ENCODE data around the gene TMEM120A. TPM values are rescaled to one million over a fixed set of nuclear protein-coding genes. Genes with fewer than 3 reads are reported as not detected.
"Not testable (repeated sequence)": the region's sequence is repeated elsewhere in the genome, so short reads cannot be mapped to it uniquely, and the experiment has no call there.

Gene TMEM120A
- total RNA-seq, 1 experiment from 2014 or later: 17.2 TPM

- Histone ChIP-seq H3K4me3 (no peak overlapping the region), H3K27ac (no peak overlapping the region), H3K9me3 (replicated peaks) (no peaks in the 10 kb centered on the region), H3K4me1 (replicated peaks) (peaks cover 34% of the 10 kb centered on the region), H3K36me3 (peaks cover 29% of the 10 kb centered on the region), H3K27me3 (replicated peaks) (no peaks in the 10 kb centered on the region)
- no peak for DNase-seq (ENCODE audit: low read depth in 1 of 2, low spot score in 2 of 2)
Observed at GRCh38 chr7:76008156-76008687, 13.8 kb upstream of the TMEM120A start.

GRCh38 chr7:76005004-76005403 is 10.6 kb upstream of the TMEM120A start:
- H3K36me3 ChIP-seq: peaks cover 42% of the 10 kb centered on the region
- not testable (repeated sequence) for H3K4me3 ChIP-seq; DNase-seq (ENCODE audit: low read depth in 1 of 2, low spot score in 2 of 2); H3K27ac ChIP-seq; H3K9me3 ChIP-seq (replicated peaks); H3K27me3 ChIP-seq (replicated peaks)
- H3K4me1 ChIP-seq (replicated peaks): peaks cover 14% of the 10 kb centered on the region

GRCh38 chr7:76003351-76003750 is 9.0 kb upstream of the TMEM120A start:
- Histone ChIP-seq H3K27me3 (replicated peaks) (no peaks in the 10 kb centered on the region), H3K4me1 (replicated peaks) (no peaks in the 10 kb centered on the region; the same call in none of the 2 replicates), H3K27ac (no peak overlapping the region), H3K9me3 (replicated peaks) (no peaks in the 10 kb centered on the region), H3K4me3 (no peak overlapping the region), H3K36me3 (peaks cover 47% of the 10 kb centered on the region)
- DNase-seq (ENCODE audit: low read depth in 1 of 2, low spot score in 2 of 2): no peak

- Histone ChIP-seq H3K36me3 (peaks cover 49% of the 10 kb centered on the region), H3K27me3 (replicated peaks) (no peaks in the 10 kb centered on the region), H3K27ac (no peak overlapping the region), H3K4me3 (no peak overlapping the region), H3K4me1 (replicated peaks) (no peaks in the 10 kb centered on the region), H3K9me3 (replicated peaks) (no peaks in the 10 kb centered on the region)
- DNase-seq (ENCODE audit: low read depth in 1 of 2, low spot score in 2 of 2): no peak
Observed at GRCh38 chr7:76002822-76003221, 8.4 kb upstream of the TMEM120A start.

- H3K4me1 ChIP-seq (replicated peaks): no peaks in the 10 kb centered on the region
- H3K4me3 ChIP-seq: no peak overlapping the region
- H3K9me3 ChIP-seq (replicated peaks): no peaks in the 10 kb centered on the region
- H3K27ac ChIP-seq: no peak overlapping the region
- H3K27me3 ChIP-seq (replicated peaks): no peaks in the 10 kb centered on the region
- H3K36me3 ChIP-seq: peaks cover 49% of the 10 kb centered on the region
- DNase-seq (ENCODE audit: low read depth in 1 of 2, low spot score in 2 of 2): no peak
Observed at GRCh38 chr7:76002139-76002538, 7.7 kb upstream of the TMEM120A start.

GRCh38 chr7:76000566-76000965 is 6.2 kb upstream of the TMEM120A start:
- no peak for DNase-seq (ENCODE audit: low read depth in 1 of 2, low spot score in 2 of 2)
- peaks cover 56% of the 10 kb centered on the region for H3K36me3 ChIP-seq

GRCh38 chr7:75998038-75998437 is 3.6 kb upstream of the TMEM120A start:
- peaks cover 61% of the 10 kb centered on the region for H3K36me3 ChIP-seq
- no peak overlapping the region for H3K4me3 ChIP-seq
- DNase-seq (ENCODE audit: low read depth in 1 of 2, low spot score in 2 of 2): no peak
- H3K27ac ChIP-seq: no peak overlapping the region
- H3K4me1 ChIP-seq (replicated peaks): peaks cover 11% of the 10 kb centered on the region
- no peaks in the 10 kb centered on the region for H3K27me3 ChIP-seq (replicated peaks)
- no peaks in the 10 kb centered on the region for H3K9me3 ChIP-seq (replicated peaks)

More at GRCh38 chr7:76000566-76000965, 6.2 kb upstream of the TMEM120A start:
- Histone ChIP-seq H3K27ac (no peak overlapping the region), H3K4me3 (no peak overlapping the region), H3K4me1 (replicated peaks) (no peaks in the 10 kb centered on the region), H3K9me3 (replicated peaks) (no peaks in the 10 kb centered on the region), H3K27me3 (replicated peaks) (no peaks in the 10 kb centered on the region)

GRCh38 chr7:75996476-75996875 is 2.1 kb upstream of the TMEM120A start:
- Histone ChIP-seq H3K36me3 (peaks cover 65% of the 10 kb centered on the region), H3K4me3 (no peak overlapping the region), H3K4me1 (replicated peaks) (peaks cover 14% of the 10 kb centered on the region), H3K9me3 (replicated peaks) (no peaks in the 10 kb centered on the region), H3K27me3 (replicated peaks) (no peaks in the 10 kb centered on the region), H3K27ac (no peak overlapping the region)
- DNase-seq (ENCODE audit: low read depth in 1 of 2, low spot score in 2 of 2): no peak

- Histone ChIP-seq H3K27me3 (replicated peaks) (no peaks in the 10 kb centered on the region), H3K4me1 (replicated peaks) (peaks cover 14% of the 10 kb centered on the region), H3K27ac (no peak overlapping the region), H3K4me3 (no peak overlapping the region), H3K36me3 (peaks cover 65% of the 10 kb centered on the region), H3K9me3 (replicated peaks) (no peaks in the 10 kb centered on the region)
- no peak for DNase-seq (ENCODE audit: low read depth in 1 of 2, low spot score in 2 of 2)
Observed at GRCh38 chr7:75995996-75996395, 1.6 kb upstream of the TMEM120A start.

GRCh38 chr7:75995052-75995471 is 667 bp upstream of the TMEM120A start:
- H3K4me1 ChIP-seq (replicated peaks): peaks cover 14% of the 10 kb centered on the region
- H3K27me3 ChIP-seq (replicated peaks): no peaks in the 10 kb centered on the region
- H3K27ac ChIP-seq: no peak overlapping the region
- no peak for DNase-seq (ENCODE audit: low read depth in 1 of 2, low spot score in 2 of 2)
- H3K36me3 ChIP-seq: peaks cover 57% of the 10 kb centered on the region
- H3K9me3 ChIP-seq (replicated peaks): no peaks in the 10 kb centered on the region
- H3K4me3 ChIP-seq: peak overlapping the region; percentile 63

GRCh38 chr7:75993689-75994387 is 557 bp downstream of the TMEM120A start:
- Histone ChIP-seq H3K27me3 (replicated peaks) (no peaks in the 10 kb centered on the region), H3K36me3 (peaks cover 53% of the 10 kb centered on the region), H3K9me3 (replicated peaks) (no peaks in the 10 kb centered on the region), H3K4me1 (replicated peaks) (peaks cover 14% of the 10 kb centered on the region), H3K4me3 (peak overlapping the region; percentile 63), H3K27ac (peak overlapping the region; percentile 31; the same call in 1 of the 2 replicates)
- peak; percentile 66 to 74 for DNase-seq (ENCODE audit: low read depth in 1 of 2, low spot score in 2 of 2)

GRCh38 chr7:75992083-75992755 is 2.2 kb downstream of the TMEM120A start:
- Histone ChIP-seq H3K4me3 (no peak overlapping the region), H3K9me3 (replicated peaks) (no peaks in the 10 kb centered on the region), H3K36me3 (peaks cover 56% of the 10 kb centered on the region), H3K27ac (no peak overlapping the region), H3K27me3 (replicated peaks) (no peaks in the 10 kb centered on the region), H3K4me1 (replicated peaks) (peaks cover 14% of the 10 kb centered on the region)
- no peak for DNase-seq (ENCODE audit: low read depth in 1 of 2, low spot score in 2 of 2)

GRCh38 chr7:75991531-75992082 is 2.8 kb downstream of the TMEM120A start:
- Histone ChIP-seq H3K9me3 (replicated peaks) (no peaks in the 10 kb centered on the region), H3K27ac (no peak overlapping the region), H3K27me3 (replicated peaks) (no peaks in the 10 kb centered on the region), H3K4me1 (replicated peaks) (peaks cover 14% of the 10 kb centered on the region), H3K4me3 (no peak overlapping the region), H3K36me3 (peaks cover 58% of the 10 kb centered on the region)
- DNase-seq (ENCODE audit: low read depth in 1 of 2, low spot score in 2 of 2): no peak

All from SJSA1 (cell line).